ENCODE measurements around the gene IGF2.
A peak's percentile ranks its signal among the peaks of the same experiment; 100 is the strongest.

GRCh38 chr11:2156416-2157182 lies 17.4 kb upstream of the IGF2 start:
- TF ChIP-seq CTCF (IDR thresholded peaks at IDR 0.05) (peak; percentile 35 to 78), EP300 (IDR thresholded peaks at IDR 0.05) (no peak), POLR2A (IDR thresholded peaks at IDR 0.05) (no peak), POLR2AphosphoS5 (IDR thresholded peaks at IDR 0.05) (no peak)
